OCI-LY7 (cell line): ENCODE measurements around the gene DUOXA1. TPM values are rescaled to one million over a fixed set of nuclear protein-coding genes. Genes with fewer than 3 reads are reported as not detected.

Experiments
- BruUV-seq: library from RNA; stranded (reverse); fragments of 400-500 nt; replicated peaks from 2 replicates; lab custom pipeline; 2021; lab: Mats Ljungman, UMichigan
- CTCF ChIA-PET: fragments of 300-600 bp; sonication (Branson Sonifier 250); formaldehyde crosslinking; loops from one replicate; lab custom pipeline; 2022; ENCODE audit warnings: antibody characterized with exemption; ENCODE audit not compliant: unreplicated experiment; lab: Charles Lee
- POLR2A ChIA-PET: fragments of 300-600 bp; sonication (Branson Sonifier 250); formaldehyde crosslinking; loops from one replicate; lab custom pipeline; 2022; ENCODE audit warnings: antibody characterized with exemption; lab: Charles Lee
- DNase-seq: peaks from one replicate; pipeline ENCODE4 v3.0.0-alpha.2; 2015; ENCODE audit warnings: low spot score
- H2AFZ ChIP-seq: fragments of 200-600 bp; sonication (generic), shearing (Covaris generic); 2 replicates; pipeline ENCODE4 v1.6.1; 2014; ENCODE audit warnings: mild to moderate bottlenecking, antibody characterized with exemption, low read length, moderate library complexity
- H3K27ac ChIP-seq: fragments of 200-600 bp; sonication (generic); 2 replicates; pipeline ENCODE4 v1.5.1; 2014; ENCODE audit warnings: mixed run types, low read depth, mild to moderate bottlenecking, moderate library complexity, low read length, inconsistent platforms; ENCODE audit not compliant: poor library complexity, severe bottlenecking
- H3K36me3 ChIP-seq: fragments of 200-600 bp; sonication (generic); 2 replicates; pipeline ENCODE4 v1.6.1; 2014; ENCODE audit warnings: mild to moderate bottlenecking, antibody characterized with exemption, low read length, moderate library complexity, mixed read lengths; ENCODE audit not compliant: insufficient read depth
- H3K4me1 ChIP-seq: fragments of 200-600 bp; sonication (generic); 2 replicates; pipeline ENCODE4 v1.5.1; 2014; ENCODE audit warnings: mild to moderate bottlenecking, low read length; ENCODE audit not compliant: insufficient read depth, poor library complexity, severe bottlenecking
- H3K4me2 ChIP-seq: fragments of 200-600 bp; sonication (generic); 2 replicates; pipeline ENCODE4 v1.6.1; 2014; ENCODE audit warnings: mild to moderate bottlenecking, low read length
- H3K4me3 ChIP-seq: fragments of 200-600 bp; sonication (generic); 2 replicates; pipeline ENCODE4 v1.5.1; 2014; ENCODE audit warnings: mild to moderate bottlenecking, low read depth, low read length; ENCODE audit not compliant: poor library complexity, severe bottlenecking
- H3K79me2 ChIP-seq: fragments of 200-600 bp; sonication (generic); 2 replicates; pipeline ENCODE4 v1.6.1; 2016; ENCODE audit warnings: low read depth, mild to moderate bottlenecking, low read length, moderate library complexity, mixed read lengths; ENCODE audit not compliant: insufficient read depth
- H3K9me2 ChIP-seq: fragments of 200-600 bp; sonication (generic); 2 replicates; pipeline ENCODE4 v1.6.1; 2016; ENCODE audit warnings: mild to moderate bottlenecking, low read length, mixed read lengths; ENCODE audit not compliant: insufficient read depth
- H3K9me3 ChIP-seq: fragments of 200-600 bp; sonication (generic); 2 replicates; pipeline ENCODE4 v1.6.1; 2014; ENCODE audit warnings: mild to moderate bottlenecking, mixed run types, low read length, mixed read lengths
- H4K20me1 ChIP-seq: fragments of 200-600 bp; sonication (generic); 2 replicates; pipeline ENCODE4 v1.6.1; 2014; ENCODE audit warnings: mild to moderate bottlenecking, antibody characterized with exemption, low read length, moderate library complexity, mixed read lengths; ENCODE audit not compliant: insufficient read depth
- EZH2phosphoT487 ChIP-seq: fragments of 200-600 bp; sonication (generic); IDR thresholded peaks from 2 replicates; pipeline ENCODE4 v1.6.1; 2018; ENCODE audit warnings: low read depth, borderline replicate concordance, mild to moderate bottlenecking, mixed run types, antibody characterized with exemption, low read length, moderate library complexity, mixed read lengths
- intact Hi-C: fragments of 100-400 bp; cut with micrococcal nuclease; formaldehyde crosslinking; loops from one replicate; pipeline ENCODE4 v1.10.0; 2022; ENCODE audit not compliant: unreplicated experiment
- total RNA-seq, 2 experiments: library from RNA; depleted of rRNA in 1 of 2; stranded (reverse); fragments of >200 nt in 1 of 2; shearing (Covaris generic) in 1 of 2; gene quantifications; 2 replicates each; pipeline ENCODE4 v1.2.3, GENCODE V29; 2014 to 2022
- TF ChIP-seq, protein P1 (sequence below): fragments of 200-600 bp; sonication (generic); conservative IDR thresholded peaks from 2 replicates; pipeline ENCODE4 v1.5.1; 2014; ENCODE audit warnings: mild to moderate bottlenecking, antibody characterized with exemption, low read length, moderate library complexity, mixed read lengths

DUOXA1 gene
- total RNA-seq, 2 experiments from 2014 or later = not detected

DNA sequence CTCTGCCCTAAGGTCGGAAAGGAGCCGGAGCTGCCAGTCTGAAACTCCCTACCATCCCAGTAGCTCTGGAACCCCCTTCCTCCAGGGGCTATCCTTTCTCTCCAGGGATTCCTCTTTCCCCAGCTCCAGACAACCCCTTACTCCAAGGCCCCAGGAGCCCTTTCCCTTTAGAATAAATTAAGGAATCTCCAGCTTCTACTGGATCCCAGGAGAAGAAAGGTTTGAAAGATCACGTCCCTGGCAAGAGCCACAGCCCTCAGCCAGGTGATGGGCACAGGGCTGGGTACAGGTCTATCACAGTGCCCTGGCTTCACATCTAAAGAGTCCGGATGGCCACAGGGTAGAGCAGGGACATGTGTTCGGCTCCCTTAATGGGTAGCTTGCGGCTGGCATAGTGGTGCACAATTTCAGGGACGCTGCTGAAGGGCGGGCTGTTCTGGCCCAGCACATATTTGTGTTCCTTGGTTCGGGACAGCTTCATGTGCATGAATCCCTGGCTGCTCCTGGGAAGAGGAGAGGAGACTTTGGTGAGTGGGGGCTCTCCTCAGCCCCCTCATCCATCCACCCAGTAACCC, 38.0 kb upstream of the DUOXA1 start:
- Histone ChIP-seq H3K36me3 (no peaks in the 10 kb centered on the region), H3K4me3 (peak overlapping the region; percentile 73), H2AFZ (peak overlapping the region; percentile 87; the same call in 1 of the 2 replicates), H3K4me1 (peaks cover 39% of the 10 kb centered on the region), H3K4me2 (peak overlapping the region; percentile 82), H3K79me2 (no peaks in the 10 kb centered on the region), H4K20me1 (no peaks in the 10 kb centered on the region), H3K9me3 (no peaks in the 10 kb centered on the region), H3K27ac (peak overlapping the region; percentile 80), H3K9me2 (no peaks in the 10 kb centered on the region)
- CTCF ChIA-PET = interaction anchor here (0.9 kb wide), 1 partner anchor 34 kb away, joined by 3 read pairs; no protein-coding TSS in a partner anchor
- intact Hi-C loops = loop anchor here (1.0 to 10.0 kb wide), 3 partner anchors 33 to 447 kb away; a partner anchor contains a TSS
- no peak for TF ChIP-seq EZH2phosphoT487
- TF ChIP-seq, protein P1, sequence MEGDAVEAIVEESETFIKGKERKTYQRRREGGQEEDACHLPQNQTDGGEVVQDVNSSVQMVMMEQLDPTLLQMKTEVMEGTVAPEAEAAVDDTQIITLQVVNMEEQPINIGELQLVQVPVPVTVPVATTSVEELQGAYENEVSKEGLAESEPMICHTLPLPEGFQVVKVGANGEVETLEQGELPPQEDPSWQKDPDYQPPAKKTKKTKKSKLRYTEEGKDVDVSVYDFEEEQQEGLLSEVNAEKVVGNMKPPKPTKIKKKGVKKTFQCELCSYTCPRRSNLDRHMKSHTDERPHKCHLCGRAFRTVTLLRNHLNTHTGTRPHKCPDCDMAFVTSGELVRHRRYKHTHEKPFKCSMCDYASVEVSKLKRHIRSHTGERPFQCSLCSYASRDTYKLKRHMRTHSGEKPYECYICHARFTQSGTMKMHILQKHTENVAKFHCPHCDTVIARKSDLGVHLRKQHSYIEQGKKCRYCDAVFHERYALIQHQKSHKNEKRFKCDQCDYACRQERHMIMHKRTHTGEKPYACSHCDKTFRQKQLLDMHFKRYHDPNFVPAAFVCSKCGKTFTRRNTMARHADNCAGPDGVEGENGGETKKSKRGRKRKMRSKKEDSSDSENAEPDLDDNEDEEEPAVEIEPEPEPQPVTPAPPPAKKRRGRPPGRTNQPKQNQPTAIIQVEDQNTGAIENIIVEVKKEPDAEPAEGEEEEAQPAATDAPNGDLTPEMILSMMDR = 0 out of 2 replicates have a peak, but pooled peaks have one; percentile 32
- no TSS peak for BruUV-seq
- DNase-seq = no peak
- POLR2A ChIA-PET = interaction anchor here (0.7 to 1.5 kb wide), 9 partner anchors 14 to 419 kb away, joined by 3 to 6 read pairs (median 3); partner anchors contain the start of gene BLOC1S6

DNA sequence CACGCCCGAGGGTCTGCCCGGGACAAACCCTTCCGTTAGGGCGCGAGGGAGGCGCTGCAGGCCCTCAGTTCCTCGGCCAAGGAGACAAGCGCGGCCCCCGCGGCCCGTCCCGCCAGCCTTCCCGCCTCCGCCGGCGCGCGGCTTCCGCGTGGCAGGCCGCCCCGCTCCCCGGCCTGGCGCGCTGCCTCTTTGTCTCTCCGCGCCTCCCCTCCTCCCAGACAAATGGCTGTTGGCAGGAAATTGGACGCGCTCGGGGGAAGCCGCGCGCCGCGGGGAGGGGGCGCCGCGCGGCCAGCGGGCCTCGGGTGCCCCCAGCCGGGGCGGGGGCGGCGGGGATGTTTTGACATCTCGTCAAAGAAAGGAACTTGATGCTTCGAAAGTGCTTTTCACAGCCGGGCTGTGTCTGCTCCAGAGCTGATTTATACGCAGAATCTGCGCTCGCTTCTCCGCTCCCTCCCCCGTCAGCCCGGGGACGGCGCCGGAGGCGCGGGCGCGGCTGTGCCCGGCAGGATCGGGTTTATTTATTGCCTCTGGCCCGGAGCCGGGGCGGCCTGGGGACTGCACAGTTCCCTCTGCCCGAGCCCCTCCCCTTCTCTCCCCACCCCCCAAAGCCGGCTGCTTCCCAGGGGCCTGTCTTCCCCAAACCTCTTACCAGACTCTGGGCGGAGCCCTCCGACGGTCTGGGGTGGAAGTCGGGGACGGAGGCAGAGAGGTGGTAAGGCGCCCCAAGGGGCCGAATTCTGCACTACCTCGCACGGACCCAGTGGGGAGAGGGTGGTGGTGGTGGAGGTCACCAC, 37.4 kb upstream of the DUOXA1 start:
- peak overlapping the region; percentile 82 for H3K4me2 ChIP-seq
- DNase-seq = peak; percentile 91
- H4K20me1 ChIP-seq = no peaks in the 10 kb centered on the region
- H3K27ac ChIP-seq = peak overlapping the region; percentile 80
- TF ChIP-seq, protein P1 = peak; percentile 78
- TF ChIP-seq EZH2phosphoT487 = no peak
- peaks cover 39% of the 10 kb centered on the region for H3K4me1 ChIP-seq
- H2AFZ ChIP-seq = peak overlapping the region; percentile 87
- H3K79me2 ChIP-seq = no peaks in the 10 kb centered on the region
- no peaks in the 10 kb centered on the region for H3K36me3 ChIP-seq
- H3K4me3 ChIP-seq = peak overlapping the region; percentile 73
- no peaks in the 10 kb centered on the region for H3K9me3 ChIP-seq
- POLR2A ChIA-PET = interaction anchor here (0.6 to 1.5 kb wide), 8 partner anchors 15 to 456 kb away, joined by 3 to 6 read pairs (median 3); partner anchors contain the start of gene PATL2
- CTCF ChIA-PET = no interaction called here
- H3K9me2 ChIP-seq = no peaks in the 10 kb centered on the region
- no TSS peak for BruUV-seq
- intact Hi-C loops = loop anchor here (1.0 to 10.0 kb wide), 3 partner anchors 33 to 448 kb away; a partner anchor contains a TSS
